Anterior cingulate cortex (tissue), 58 donors: ENCODE measurements around the gene FAM193B.

Experiments
- DNase-seq, 58 donors: peaks; one replicate each; lab custom pipeline; 2025; lab: John Stamatoyannopoulos, UW

FAM193B gene

DNA sequence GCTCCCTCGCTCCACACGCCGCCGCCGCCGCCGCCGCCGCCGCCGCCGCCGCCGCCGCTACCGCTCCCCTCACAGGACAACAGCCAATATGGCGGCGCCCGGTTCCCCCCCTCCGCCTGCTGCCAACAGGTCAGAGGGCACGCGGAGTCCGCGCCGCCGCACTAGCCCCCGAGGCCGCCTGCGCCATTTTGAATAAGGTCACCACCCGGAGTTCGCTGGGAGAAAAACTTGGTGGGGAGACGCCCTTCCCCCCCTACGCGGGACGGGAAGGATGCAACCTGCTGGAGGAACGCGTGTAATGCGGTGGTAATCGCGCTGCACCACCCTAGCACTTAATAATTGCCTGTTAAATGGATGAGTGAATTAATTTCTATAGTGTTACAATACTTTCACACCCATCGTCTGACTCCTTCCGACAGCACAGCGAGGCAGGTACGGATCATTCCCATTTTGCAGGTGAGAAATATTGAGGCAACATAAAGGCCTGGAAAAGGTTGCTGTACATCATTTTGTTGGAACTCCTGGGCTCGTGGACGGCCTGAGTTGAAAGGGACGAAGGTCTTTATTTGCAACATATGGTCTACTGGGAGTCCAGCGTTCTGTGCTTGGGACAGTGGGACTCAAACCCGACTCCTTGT lies at the start of gene FAM193B:
TSS of gene FAM193B (minus strand) at position 90 of the 638 bp plus-strand sequence. CDS start 105 bp downstream, outside the sequence.
- DNase-seq, result peak; percentile 44 to 97 (median 88)

DNA sequence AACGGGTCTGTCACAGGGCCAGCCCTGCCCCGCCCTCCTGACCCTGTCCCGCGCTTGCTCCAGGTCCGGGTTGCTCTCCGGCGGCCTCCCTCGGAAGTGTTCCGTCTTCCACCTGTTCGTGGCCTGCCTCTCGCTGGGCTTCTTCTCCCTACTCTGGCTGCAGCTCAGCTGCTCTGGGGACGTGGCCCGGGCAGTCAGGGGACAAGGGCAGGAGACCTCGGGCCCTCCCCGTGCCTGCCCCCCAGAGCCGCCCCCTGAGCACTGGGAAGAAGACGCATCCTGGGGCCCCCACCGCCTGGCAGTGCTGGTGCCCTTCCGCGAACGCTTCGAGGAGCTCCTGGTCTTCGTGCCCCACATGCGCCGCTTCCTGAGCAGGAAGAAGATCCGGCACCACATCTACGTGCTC lies 49.8 kb upstream of the FAM193B start:
- no peak for DNase-seq

DNA sequence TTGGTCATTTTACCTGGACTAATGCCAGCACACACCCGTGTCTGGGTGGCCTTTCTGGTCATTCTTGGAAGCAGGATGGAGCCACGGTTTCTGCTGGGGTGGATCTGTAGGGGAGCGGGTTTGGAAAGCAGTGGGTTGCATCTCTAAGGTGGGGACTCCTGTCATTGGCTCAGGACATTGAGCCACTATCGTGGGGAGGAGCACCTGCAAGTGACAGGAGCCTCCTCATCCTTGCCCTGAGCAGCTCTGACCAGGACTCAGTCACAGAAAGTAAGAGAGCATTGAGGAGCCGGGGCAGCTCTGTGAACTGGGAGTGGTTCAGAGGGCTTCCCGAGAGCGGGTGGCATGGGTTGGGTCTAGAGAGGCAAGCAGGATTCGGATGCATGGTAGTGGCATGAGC lies 49.3 kb upstream of the FAM193B start:
- no peak for DNase-seq

DNA sequence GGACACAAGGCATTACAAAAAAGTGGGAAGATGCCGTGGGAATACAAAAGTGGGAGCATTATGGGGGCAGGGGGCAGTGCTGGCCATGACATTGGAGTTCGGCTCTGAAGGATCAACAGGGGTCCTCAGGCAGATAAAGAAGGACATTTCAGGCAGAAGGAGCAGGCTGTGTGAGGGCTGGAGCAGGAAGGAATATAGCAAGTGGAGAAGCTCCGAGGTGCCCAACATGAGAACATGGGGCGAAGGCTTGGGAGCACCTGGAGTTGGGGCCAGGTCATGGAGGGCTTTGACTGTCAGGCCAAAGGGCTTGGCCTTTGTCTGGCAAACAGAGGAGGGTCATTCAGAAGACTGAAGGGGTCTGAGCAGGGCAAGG lies 48.1 kb upstream of the FAM193B start:
- DNase-seq, result no peak

DNA sequence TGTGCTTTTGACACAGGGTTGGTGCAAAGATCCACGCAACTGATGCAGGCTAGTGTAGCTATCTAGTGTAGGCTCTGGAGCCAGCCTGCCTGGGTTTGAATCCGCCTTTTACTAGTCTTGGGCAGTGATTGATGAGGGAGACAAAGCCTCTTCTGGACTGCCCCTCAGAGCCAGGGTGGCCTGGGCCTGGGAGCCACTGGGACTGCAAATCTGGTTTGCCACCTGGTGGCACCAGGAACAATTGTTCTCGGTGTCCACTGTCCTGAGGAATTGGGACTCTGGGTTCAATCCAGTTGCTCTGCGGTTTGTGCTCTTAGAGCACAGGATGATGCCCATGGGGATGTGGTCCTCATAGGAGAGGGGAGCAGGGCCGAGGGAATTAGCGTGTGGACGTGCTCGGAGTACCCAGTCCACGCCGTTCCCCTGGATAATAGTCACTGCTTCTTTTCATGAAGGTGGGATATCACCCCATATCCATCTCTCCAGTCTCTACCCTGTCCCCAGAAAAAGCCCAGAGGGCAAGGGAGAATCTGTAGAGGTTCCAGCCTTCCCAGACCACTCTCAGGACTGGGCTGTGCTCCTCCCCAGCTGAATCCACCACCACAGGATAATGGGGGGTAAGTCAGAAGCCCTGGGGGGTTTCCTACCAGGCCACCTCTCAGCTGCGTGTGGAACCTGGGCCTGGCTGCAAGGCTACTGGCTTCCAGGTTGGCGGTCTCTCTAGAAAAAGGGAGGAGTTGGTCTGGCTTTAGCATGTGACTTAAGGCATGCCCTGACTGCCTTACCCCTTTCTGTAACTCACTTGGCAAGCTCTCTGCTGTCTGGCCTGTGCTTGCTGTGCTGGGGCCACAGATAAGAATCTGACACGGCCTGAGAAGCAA lies 47.5 kb upstream of the FAM193B start:
- DNase-seq, result no peak

DNA sequence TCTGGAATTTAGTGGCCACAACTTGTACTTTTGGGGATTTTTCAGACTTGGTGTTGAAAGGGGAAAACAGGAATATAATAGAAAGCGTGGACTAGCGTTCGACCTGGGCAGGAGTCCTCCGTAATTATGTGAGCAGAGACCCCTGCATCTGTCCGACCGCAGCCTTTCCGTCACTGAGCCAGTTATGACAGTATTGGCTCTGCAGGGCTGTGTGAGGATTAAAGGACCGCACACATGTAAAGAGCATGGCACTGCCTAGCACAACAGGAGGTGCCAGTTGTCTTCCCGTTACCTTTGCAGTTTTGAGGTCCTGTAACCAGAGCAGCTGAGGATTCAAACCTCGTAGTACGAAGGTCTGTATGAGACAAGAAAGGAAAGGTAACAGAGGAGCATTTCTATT lies 46.8 kb upstream of the FAM193B start:
- no peak for DNase-seq

DNA sequence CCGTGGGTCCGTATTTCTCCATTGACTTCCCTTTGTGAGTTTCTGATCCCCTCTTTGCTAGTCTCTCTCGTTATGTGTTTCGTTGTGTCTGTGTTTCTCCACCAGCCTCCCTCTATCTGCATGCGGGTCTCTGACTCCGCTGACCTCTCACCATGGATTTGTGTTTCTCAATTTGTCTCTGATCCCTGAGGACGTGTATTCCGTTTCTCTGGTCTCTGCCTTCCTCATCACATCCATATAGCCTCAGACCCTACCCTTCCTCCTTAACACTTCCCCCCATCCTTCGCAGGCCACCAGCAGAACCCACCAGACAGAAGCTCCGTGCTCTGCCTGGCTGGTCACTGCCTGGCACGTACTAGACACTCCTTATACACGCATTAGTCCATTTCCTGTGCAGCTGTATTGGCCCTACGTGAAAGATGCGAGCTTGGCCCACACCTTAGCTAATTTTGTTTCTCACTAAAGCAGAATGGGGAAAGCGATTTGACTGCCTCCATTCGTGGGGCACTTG lies 46.2 kb upstream of the FAM193B start:
- peak in 3 of 58 donors; percentile 38 to 70 (median 63) for DNase-seq

DNA sequence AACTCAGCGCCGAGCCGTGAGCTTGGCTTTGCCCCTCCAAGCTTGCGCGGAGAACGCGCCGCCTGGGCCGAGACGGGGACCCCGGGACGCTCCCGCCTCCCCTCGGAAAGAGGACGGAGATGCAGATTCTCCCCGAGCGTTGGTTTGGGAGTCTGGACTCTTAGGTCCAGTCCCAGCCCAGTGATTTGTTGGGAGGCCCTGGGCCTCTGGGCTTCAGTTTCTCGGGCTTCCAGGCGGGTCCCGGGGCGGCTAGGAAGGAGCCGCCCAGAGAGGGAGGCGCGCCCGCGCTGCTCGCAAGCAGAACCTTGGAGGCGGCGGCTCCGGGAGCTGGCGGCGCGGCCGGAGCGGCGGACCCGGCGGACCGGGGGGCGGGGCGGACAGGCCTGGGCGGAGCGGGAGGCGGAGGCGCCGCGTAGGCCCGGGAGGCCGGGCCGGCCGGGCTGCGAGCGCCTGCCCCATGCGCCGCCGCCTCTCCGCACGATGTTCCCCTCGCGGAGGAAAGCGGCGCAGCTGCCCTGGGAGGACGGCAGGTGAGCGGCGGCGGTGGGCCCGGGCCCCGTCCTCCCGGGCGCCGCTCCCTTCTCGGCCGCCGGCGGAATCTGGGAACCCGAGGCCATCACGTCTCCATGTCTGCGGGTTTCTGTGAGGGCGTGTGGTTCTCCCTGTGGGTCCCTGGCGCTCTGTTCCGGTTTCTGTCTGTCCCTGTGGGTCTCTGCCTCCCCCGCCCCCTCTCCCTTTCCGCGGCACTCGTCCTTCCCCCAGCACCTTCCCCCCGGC lies 45.6 kb upstream of the FAM193B start, which contains the start of gene B4GALT7:
TSS of gene B4GALT7 (plus strand) at position 402 of the 777 bp plus-strand sequence. CDS start at position 481, 79 bp downstream.
- peak; percentile 24 to 90 (median 72) for DNase-seq

DNA sequence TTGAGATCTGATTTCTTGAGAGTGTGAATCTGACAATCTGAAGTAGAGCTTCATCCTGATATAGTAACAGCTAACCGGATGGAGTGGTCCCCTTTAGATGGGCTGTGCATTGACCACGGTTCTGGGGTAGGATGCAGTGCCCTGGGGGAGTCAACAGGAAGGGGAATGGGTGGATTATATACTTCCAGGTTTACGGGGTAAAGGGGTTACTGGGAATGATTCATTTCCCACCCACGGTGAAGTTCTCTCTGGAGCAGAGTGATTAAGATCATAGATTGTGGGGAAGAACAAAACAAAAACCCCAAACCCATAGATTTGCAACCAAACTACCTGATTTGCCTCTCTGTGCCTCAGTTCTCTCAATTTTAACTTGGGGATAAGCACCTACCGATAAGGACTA lies 44.1 kb upstream of the FAM193B start:
- DNase-seq, result no peak

DNA sequence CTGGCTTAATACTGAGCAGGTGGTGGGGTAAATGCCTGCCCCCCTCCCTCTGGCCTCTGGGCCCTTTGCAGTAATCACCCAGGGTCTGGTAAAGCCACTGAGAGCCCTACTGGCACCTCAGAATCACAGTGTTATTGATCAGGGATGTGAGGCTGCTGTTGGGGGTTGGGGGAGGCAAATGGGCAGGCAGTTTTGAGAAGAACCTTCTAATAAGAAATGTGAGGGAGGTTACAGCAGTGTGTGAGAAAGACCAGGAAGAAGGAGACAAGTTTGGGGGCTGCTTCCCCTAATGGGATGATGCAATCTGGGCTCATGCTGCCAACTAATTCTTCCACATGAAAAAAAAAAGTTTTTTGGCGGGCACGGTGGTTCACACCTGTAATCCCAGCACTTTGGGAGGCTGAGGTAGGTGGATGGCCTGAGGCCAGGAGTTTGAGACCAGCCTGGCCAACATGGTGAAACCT lies 42.4 kb upstream of the FAM193B start:
- no peak for DNase-seq

DNA sequence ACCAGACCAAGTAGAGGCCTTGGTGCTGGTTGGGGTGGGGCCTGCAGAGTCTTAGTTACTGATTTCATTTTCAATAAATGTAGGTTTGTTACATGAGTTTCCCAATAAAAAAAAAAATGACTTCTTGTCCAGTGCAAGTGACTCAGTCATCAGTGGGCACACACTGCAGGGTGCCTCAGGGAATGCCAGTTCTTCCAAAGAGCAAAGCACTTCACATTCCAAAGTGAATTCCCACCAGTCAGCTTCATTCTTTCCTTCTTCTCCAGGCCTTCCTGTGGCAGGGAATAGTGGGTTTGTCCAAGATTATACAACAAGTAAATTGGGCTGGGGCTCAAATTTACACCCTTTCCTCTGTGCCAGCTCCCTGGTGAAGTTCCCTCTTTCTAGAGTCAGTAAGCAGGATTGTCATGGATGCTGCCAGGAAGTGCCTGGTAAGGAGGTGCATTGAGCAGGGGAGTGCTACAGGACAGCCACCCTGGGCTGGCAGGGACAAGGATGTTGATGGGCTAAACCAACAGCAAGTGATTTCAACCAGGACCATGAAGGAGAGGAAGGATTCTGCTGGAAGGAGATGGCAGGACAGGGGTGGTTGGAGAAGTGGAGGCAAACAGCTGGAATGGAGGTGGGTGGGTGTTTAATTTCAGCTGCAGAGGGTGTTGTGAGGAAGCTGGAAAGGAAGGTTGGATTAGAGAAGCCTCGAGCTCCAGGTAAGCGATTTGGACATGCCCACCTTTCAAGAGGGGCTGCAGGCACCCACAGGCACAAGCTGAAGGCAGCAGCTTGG lies 41.8 kb upstream of the FAM193B start:
- no peak for DNase-seq

DNA sequence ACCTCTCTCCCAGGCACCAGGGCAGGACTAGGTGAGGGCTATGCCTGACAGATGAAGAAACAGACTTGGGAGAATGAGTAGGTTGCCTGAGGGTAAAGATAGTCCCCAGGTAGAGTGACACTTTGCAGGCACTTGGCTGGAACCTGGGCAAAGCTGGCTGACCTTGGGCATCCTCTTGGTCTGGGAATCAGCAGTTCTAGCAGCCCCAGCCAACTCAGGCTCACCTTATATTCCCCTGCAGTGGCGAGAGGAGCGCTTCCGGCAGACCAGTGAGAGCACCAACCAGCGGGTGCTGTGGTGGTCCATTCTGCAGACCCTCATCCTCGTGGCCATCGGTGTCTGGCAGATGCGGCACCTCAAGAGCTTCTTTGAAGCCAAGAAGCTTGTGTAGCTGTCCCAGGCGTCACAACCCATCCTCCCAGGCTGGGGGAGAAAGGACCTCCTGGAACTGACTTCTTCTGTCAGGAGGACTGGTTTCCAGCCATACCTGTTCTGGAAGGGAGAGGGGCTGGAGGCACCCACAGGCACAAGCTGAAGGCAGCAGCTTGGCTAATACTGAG lies 40.7 kb upstream of the FAM193B start:
- DNase-seq, result no peak

DNA sequence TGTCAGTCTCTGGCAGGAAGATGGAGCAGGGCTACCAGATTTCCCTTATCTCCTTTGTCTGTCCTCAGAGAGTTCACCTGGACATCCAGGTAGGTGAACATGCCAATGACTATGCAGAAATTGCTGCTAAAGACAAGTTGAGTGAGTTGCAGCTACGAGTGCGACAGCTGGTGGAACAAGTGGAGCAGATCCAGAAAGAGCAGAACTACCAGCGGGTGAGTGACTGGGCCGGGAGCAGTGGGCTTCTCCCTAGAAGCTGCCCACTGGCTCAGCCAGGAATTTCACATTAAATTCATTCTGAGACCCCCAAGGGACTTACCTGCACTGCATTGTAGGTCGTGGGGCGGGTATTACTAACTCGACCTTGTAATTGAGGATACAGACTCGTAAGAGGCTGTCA lies 39.7 kb upstream of the FAM193B start:
- no peak for DNase-seq

DNA sequence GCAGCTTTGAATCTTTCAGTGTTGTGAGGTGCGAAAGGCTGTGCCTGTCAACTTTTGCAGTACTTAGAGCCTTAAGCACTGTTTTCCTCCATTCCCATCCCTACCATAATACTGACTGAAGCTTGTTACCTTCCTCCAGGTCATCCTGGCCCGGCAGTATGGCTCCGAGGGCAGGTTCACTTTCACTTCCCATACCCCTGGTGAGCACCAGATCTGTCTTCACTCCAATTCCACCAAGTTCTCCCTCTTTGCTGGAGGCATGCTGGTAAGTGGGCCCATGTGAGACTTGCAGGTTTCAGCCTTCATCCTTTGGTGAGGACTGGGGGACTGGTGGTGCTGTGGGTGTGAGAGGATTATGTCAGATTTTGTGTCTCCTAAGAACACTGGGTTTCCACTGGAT lies 39.1 kb upstream of the FAM193B start:
- DNase-seq, result no peak

DNA sequence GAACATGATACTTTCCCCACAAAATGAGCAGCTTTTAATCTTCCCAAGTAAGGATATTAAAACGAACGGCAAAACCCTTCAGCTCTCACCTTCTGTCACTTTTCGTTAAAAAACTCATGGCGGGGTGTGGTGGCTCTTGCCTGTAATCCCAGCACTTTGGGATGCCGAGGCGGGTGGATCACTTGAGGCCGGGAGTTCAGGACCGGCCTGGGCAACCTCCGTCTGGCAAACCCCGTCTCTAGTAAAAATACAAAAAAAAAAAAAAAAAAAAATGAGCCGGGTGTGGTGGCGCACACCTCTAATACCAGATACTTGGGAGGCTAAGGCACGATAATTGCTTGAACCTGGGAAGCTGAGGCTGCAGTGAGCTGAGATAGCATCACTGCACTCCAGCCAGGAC lies 38.5 kb upstream of the FAM193B start:
- no peak for DNase-seq

DNA sequence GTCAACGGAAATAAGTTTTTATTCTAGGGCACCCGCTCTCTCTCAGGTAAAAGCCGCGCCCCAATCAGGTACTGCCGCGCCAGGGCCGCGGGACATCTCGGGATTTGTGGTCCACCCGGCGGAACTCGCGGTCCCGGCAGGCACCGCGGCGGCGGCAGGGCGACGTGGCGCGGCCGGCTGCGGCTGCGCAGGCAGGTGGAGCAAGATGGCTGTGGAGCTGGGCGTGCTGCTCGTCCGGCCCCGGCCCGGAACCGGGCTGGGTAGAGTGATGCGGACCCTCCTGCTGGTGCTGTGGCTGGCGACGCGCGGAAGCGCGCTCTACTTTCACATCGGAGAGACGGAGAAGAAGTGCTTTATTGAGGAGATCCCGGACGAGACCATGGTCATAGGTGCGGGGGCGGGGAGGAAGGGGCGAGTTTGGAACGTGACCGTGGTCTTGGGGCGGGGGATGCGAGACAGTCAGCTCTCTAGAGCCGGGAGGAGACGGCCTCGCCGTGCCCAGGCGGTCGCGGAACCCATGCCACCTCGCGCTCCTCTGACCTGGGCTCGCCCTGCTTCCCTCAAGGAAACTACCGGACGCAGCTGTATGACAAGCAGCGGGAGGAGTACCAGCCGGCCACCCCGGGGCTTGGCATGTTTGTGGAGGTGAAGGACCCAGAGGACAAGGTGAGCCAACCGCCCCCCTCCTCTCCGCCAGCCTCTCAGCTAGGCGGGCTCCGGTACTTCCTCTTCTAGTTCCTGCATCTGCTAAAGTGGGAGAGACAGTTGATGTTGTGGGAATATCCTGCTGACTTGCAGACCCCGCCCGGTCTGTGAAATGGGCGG lies 37.9 kb upstream of the FAM193B start, which contains the start of gene TMED9:
TSS of gene TMED9 (plus strand) at position 194 of the 825 bp plus-strand sequence. CDS start at position 206, 12 bp downstream.
- peak; percentile 36 to 90 (median 78) for DNase-seq

DNA sequence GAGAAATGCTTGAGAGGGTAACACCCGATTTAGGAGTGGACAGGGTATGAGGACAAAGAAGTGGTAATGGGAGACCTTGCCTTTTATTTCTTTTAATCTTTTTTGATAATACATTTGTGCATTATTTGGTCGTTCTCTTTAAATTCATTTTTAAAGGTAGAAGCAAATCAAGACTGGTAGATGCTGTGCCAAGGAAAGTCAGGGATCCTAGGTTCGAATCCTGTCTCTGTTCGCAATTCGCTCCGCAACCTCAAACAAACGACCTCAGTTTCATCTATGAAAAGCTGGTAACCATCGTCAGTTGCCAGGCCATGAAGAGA lies 37.3 kb upstream of the FAM193B start:
- DNase-seq, result no peak

DNA sequence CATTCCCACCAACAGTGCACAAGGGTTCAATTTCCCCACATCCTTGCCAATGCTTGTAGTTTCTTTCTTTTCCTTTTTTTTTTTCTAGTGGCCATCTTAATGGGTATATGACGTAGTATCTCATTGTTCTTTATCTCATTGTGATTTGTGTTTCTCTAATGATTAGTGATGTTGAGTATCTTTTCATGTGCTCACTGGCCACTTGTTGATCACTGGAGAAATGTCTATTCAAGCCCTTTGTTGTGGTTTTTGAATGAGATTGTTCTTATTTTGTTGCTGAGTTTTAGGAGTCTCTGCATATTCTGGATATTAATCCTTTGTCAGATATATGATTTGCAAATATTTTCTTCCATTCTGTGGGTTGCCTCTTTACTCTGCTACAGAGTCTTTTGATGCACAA lies 36.0 kb upstream of the FAM193B start:
- no peak for DNase-seq
